HT-29 (cell line): Measurements from ENCODE around the gene C1orf141. TPM values are rescaled to one million over a fixed set of nuclear protein-coding genes. Genes with fewer than 3 reads are reported as not detected.
"Not testable (repeated sequence)": the region's sequence is repeated elsewhere in the genome, so short reads cannot be mapped to it uniquely, and the experiment has no call there.

ENCODE experiments used
- DNase-seq: peaks from one replicate; pipeline ENCODE4 v3.0.0-alpha.2; 2015; ENCODE audit warnings: low spot score
- total RNA-seq: library from RNA; depleted of rRNA; stranded (reverse); fragments of >200 nt; shearing (Covaris generic); gene quantifications from 2 replicates; pipeline ENCODE4 v1.2.3, GENCODE V29; 2014

C1orf141 gene
- total RNA-seq, 1 experiment from 2014 or later = not detected

- DNase-seq = no peak
Observed at GRCh38 chr1:67089685-67090208, 45.0 kb downstream of the C1orf141 start.

DNA sequence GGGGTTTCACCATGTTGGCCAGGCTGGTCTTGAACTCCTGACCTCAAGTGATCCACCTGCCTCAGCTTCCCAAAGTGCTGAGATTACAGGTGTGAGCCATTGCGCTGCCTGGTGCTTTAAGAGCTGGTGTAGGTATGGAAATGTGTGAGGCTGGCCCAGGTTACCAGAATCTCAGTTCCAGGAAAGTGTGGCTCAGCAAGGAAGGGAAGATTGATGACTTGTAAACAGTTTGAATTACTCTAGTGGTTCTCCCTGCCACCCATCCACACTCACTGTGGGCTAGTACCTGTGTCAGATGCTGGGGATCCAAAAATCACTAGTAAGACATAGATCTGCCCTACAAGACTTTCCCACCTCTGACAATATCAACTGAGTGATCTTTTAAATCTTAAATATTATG lies 46.3 kb downstream of the C1orf141 start:
- DNase-seq = no peak

GRCh38 chr1:67085326-67085725 lies 49.4 kb downstream of the C1orf141 start:
- no peak for DNase-seq

DNA sequence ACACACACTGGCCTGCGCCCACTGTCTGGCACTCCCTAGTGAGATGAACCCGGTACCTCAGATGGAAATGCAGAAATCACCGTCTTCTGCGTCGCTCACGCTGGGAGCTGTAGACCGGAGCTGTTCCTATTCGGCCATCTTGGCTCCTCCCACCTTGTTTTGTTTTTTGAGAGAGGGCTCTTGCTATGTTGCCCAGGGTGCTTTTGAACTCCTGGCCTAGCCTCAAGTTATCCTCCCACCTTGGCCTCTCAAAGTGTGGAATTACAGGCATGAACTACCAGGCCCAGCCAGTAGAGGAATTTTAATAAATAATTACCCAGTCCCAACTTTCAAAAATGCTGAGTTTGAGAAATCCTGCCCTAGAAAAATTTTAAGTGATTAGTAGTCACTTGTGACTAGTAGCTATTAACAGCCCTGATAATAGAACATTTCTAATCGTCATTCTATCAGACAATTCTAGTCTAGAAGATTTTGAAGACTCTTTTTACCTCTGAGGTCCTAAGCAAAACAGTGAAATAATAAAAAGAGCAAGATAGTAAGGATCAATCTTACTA lies 49.9 kb downstream of the C1orf141 start:
- DNase-seq = no peak

- DNase-seq = no peak
Observed at GRCh38 chr1:67078291-67078690, 56.5 kb downstream of the C1orf141 start.

DNA sequence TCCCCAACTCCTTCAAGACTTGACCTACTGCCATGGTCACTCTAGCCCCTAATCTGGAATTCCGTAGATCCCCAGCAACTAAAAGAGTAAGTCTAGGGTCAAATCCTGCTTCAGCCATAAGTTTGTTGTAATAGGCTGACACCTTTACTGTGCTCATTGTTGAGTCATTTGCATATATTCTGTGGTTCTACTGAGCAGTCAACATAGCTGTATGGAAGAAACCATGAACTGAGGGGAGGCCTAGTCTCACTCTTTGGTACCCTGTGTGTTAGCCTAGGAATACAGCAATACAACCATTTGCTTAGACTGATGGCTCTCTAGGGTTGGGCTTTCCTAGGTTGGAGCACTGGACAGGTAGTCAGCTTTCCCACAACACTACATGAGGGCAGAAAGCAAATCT lies 57.2 kb downstream of the C1orf141 start:
- no peak for DNase-seq

- DNase-seq = no peak
Observed at GRCh38 chr1:67072749-67073148, 62.0 kb downstream of the C1orf141 start.

DNA sequence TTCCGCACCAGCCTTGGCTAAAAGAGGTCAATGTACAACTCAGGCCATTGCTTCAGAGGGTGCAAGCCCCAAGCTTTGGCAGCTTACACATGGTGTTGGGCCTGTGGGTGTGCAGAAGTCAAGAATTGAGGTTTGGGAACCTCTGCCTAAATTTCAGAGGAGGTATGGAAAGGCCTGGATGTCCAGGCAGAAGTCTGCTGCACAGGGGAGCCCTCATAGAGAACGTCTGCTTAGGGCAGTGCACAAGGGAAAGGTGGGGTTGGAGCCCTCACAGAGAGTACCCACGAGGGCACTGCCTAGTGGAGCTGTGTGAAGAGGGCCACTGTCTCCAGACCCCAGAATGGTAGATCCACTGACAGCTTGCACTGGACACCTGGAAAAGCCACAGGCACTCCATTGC lies 67.1 kb downstream of the C1orf141 start:
- DNase-seq = not testable (repeated sequence)

DNA sequence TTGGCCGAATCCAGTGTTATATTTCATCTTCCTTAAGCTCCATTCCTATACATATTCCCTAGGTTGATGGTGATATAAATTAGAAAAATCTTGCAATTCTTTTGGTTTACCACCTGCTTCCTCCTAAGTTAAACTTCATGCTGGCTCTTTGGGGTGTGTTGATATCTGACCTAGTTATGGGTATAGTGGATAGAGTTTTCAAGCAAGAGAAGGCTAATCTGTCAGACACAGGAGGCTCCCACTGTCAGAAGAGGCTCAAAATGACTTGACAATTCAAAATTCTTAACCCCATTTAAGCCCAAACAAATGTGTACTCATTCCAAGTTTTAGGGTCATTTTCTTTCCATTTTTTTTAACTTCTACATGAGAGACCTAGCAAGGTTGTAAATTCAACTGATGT lies 72.4 kb downstream of the C1orf141 start:
- DNase-seq = no peak

DNA sequence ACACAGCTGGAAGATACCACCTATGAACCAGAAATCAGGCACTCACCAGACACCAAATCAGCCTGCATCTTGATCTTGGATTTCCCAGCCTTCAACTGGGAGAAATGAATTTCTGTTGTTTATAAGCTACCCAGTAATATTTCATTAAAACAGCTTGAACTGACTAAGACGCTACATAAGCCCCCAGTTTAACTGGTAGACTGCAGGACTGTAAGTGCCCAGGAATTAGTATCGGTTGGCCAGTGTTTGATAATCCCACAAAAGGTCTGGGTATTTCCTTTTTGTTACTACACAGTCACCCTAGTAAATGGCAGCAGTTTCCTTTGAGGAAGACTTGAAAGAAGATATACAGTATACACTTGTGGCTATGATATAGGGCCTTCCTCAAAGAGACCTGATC lies 73.5 kb downstream of the C1orf141 start:
- no peak for DNase-seq

GRCh38 chr1:67060811-67061218 lies 74.0 kb downstream of the C1orf141 start:
- DNase-seq = peak; percentile 36

DNA sequence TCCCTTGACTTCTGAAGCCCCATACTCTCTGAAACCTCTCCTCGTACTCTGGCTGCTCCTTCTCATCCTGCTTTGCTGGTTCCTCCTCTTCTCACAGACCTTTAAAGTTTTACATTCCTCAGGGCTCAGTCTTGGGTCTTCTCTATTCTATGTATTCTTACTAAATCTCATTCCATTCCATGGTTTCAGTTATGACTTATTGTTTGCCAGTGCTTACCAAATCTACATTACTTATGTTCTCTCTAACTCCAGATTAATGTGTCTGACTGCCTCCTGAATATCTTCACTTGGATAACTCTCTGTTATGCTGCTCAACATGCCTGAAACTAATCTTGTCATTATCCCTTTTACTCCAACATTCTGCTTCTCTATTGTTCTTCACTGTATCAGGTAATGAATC lies 75.4 kb downstream of the C1orf141 start:
- no peak for DNase-seq

GRCh38 chr1:67058761-67059160 lies 76.0 kb downstream of the C1orf141 start:
- DNase-seq = no peak

DNA sequence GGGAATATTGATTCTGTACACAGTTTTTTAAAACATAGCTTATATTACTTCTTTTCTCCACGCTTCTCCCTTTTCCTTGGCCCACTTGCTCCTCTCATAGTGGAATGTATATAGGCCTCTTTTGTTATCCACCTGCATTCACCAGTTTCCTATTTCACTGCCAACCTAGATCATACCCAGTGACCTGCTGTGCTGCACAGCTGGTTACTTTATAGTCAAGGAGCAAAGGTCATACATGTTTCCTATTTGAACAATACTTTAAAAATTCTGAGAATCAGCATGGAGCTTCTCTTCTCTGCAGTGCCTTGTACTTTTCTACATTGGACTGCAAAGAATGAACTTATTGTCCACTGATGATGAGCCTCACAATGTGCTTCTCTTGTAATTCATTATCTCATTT lies 76.5 kb downstream of the C1orf141 start:
- no peak for DNase-seq

DNA sequence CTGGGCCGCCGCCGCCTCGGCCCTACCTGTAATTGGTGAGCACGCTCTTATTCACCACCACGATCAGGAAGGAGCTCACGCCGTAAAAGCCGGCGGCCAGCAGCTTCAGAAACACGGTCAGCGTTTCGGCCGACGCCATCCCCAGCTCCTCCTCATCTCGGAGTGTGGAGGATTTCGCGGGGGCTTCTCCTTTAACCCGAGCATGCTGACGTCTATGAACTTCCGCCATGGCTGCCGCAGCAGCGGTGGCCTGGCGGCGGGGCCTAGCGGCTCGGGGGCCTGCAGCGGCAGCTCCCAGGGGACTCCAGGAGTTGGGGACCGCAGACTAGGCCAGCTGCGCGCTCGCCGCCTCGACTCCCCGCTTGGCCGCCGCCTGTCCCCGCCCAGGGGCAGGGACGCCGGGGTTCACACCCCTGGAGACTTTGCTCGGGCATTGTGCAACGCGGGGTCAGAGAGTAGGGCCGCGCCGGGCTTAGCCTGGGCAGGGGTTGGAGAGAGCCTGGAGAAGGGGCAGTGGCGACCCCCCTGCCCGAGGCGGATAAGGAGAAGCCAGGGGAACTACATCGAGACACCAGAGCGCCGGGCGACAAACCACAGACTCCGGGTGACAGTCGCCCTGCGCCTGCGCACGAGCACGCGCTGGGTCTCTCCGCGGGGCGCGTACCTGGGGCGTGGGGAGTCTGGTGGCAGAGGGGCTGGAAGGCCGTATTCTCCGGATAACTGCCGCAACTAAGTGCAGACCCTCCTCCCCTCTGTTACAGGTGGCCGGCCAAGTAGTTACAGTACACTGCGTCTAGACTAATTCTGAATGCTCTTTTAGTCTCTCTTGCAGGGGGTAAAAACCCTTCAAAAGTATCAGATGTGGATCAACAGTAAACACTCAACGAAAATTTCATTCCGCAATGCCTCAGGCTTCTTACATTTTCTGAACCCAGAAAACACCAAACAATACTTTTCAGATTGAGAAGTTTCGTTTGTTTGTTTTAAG lies 80.7 kb downstream of the C1orf141 start, which contains the start of gene SLC35D1:
Gene SLC35D1, minus strand, starts transcription at position 364 of the 988 bp plus-strand sequence. Its CDS starts 135 bp downstream, at position 229.
- peak; percentile 60 for DNase-seq

GRCh38 chr1:67053535-67053784 lies 81.3 kb downstream of the C1orf141 start:
- no peak for DNase-seq

GRCh38 chr1:67052741-67053534 lies 81.8 kb downstream of the C1orf141 start:
- peak; percentile 48 for DNase-seq

DNA sequence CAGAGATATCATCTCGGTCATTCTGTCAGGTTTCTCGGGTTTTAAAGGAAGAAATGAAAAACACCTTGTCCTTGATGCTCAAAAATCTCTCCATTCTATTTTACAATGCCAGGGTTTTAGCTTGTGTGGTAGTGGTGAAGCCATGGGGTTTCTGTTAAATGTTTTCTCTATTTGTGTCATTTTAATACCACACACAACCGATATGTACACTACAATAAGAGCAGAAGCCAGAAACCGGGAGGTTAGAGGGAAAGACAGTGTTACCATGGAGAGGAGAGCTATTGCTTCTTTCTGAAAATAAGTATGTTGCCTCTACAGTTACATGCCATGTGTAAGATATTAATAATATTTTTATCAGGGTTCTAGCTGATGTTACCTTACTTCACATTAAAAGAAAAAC lies 83.6 kb downstream of the C1orf141 start:
- no peak for DNase-seq

GRCh38 chr1:67044631-67045270 lies 90.0 kb downstream of the C1orf141 start:
- no peak for DNase-seq

GRCh38 chr1:67043366-67043765 lies 91.4 kb downstream of the C1orf141 start:
- no peak for DNase-seq
